Activated CD4-positive, CD25-positive, alpha-beta regulatory T cell (primary cell): Measurements from ENCODE around the gene TKFC.
A peak's percentile ranks its signal among the peaks of the same experiment; 100 is the strongest.

Experiments
- DNase-seq, 4 experiments: peaks; one replicate each; lab custom pipeline; 2025; lab: John Stamatoyannopoulos, UW

The TKFC gene, protein sequence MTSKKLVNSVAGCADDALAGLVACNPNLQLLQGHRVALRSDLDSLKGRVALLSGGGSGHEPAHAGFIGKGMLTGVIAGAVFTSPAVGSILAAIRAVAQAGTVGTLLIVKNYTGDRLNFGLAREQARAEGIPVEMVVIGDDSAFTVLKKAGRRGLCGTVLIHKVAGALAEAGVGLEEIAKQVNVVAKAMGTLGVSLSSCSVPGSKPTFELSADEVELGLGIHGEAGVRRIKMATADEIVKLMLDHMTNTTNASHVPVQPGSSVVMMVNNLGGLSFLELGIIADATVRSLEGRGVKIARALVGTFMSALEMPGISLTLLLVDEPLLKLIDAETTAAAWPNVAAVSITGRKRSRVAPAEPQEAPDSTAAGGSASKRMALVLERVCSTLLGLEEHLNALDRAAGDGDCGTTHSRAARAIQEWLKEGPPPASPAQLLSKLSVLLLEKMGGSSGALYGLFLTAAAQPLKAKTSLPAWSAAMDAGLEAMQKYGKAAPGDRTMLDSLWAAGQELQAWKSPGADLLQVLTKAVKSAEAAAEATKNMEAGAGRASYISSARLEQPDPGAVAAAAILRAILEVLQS

DNA sequence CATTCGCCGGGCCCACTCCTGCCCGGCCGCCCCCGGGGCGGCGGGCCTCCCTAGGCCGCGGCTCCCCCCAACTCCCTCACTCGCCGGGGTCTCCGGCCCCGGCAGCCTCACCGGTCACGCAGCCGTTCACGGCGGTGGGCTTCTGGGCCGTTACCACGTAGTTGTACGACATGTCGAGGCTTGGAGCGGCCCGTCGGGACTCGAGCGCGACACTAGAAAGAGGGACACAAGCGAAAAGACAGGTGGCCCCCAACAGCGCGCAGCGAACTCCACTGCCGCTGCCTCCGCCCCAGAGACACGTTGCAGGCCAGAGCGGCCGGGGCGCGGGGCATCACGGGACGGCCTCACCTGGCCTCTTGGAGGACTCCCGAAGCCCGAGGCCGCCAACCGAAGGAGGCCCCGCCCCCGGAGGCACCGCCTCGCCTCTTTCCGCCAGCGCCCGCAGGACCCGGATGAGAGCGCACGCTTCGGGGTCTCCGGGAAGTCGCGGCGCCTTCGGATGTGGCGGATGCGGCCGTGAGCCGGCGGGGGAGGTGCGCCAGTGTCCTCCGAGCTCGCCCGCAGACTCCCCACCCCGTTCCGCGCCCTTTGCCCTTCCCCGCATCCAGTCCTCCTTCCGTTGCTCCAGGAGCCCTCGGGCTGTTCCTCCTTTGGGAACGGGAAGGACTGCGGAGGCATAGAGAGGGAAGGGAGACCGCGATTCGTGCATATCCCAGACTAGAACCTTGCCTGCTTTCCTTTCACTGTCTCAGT, at the start of gene TKFC, which contains the start of gene DDB1:
Gene TKFC, plus strand, starts transcription at position 432 of the 753 bp plus-strand sequence. CDS start 1,501 bp downstream, outside the sequence.
Gene DDB1, minus strand, starts transcription at position 309 of the 753 bp plus-strand sequence. Its CDS starts 137 bp downstream, at position 172.
- peak; percentile 92 to 98 (median 96) for DNase-seq

DNA sequence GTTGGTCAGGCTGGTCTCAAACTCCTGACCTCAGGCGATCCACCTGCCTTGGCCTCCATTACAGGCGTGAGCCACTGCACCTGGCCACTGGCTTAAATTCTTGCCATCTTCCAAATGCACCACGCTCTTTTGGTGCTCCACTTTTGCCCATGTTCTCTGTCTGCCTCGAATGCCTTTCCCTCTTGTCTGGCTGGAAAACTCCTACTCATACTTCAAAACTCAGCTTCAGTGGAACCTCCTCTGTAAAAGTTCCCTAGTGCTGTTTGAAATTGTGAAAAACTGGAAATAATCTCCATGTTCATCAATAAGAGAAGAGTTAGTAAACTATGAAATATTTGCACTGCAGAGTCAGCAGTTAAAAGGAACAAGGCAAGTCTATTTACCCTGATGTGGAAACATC, 49.4 kb upstream of the TKFC start:
- no peak for DNase-seq

DNA sequence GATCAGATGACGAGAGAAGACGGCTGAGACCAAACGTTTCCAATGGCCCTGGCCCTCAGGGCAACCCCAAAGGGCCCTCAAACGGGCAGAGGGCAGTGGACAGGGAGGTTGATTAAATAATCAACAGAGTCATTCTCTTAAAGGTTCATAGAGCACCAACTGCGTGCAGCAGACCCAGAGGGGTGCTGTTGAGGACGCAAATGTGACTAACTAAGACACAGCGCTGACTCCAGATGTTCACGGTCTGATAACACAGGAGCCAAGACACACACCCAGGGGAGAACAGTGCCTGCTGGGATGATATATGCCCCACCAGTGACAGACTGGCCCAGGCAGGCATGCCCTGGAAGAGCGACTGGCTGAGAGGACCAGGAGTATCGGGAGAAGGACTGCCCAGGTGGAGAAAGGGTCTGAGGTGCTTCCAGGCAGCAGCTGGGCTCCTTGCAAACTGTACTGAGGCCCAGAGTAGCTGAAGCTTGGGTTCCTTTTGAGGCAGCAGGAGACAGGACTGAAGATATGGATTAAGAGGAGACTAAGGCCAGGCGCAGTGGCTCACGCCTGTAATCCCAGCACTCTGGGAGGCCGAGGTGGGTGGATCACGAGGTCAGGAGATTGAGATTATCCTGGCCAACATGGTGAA, 45.6 kb upstream of the TKFC start:
- no peak for DNase-seq

DNA sequence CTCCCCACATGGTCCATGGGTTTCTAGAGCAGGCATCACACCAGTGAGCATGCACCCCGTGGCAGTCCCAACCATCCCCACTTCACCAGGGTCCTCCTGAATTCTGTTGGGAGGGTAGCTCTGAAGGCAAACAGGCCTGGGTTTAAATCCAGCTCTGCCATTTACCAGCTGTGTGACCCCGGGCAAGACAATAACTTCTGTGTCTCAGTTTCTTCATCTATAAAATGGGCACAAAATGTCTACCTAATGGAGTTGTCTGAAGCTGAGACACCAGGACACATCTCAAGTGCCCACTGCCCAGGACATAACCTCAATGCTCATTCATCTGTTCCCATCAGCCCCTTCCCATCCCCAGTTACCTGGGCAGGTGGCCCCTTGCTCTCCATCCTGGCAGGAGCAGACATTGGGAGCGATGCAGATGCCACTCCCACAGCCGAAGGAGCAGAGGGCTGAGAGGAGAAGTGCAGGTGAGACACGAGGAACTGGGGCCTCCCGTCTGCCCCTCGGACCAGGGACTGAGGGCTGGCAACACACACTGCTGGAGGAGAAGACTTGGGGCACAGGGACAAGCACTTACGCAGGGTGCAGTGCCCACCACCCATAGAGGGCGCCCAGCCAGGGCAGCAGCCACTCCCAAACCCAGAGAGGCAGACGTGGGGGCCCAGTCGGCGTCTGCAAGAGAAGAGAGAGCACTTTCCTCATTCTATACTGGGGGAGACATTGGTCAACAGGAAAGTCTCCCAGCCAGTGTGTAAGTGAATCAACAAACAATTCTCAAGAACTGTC, 41.9 kb upstream of the TKFC start:
- DNase-seq = no peak

DNA sequence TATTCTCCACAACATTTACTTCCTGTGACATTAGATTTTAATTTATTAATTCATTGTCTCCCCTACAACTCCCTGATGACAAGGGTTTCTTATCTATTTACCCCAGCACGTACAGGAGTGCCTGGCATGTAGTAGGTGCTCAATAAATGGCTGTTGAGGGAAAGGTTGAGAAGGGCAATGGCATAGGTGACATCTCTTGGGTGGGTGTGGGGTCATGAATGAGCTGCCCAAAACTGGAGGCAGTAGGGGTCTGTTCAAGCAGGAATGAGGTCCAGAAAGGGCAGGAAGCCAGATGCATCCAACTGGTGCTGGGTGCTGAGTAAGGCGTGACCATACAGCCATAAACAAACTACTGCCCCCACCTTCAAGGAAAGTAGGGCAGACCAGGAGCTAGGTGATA, 40.7 kb upstream of the TKFC start:
- no peak for DNase-seq

DNA sequence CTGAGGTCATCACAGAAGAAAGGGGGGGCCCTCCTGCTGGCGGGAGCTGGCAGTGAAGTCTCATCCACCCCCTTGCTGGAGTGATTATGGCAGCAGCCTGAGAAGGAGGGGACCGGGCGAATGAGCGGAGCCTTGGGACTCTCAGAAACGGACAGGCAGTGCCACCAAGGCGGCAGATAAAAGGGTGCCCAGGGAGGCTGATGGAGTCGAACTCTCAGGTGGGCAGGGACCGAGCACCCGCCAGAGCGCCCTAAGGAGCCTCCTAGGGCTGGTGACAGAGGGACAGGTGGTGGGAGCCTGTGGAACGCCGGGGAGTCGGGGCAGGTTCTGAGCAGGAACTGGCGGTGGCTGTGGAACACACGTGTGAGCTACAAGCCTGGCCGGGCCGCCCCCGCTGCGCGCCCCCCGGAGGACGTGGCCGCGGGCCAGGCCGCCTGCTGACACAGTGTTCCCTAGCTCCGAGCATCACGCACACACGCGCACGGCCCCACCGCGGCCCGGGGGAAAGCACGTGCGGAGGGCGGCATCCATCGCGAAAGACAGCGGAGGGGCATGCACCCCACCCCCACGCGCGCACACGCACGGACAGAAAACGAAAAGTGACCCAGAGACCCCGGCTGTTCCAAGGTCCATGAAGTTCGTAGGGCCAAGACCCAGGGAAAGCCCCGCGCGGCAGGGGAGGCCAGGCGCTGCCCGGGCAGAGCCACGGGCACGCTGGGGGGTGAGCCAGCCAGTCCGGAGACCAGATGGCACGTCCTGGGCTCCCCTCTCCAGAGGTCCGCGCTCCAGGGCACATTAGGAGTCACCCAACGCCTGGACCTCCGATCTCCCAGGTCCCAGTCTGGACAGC, 38.9 kb upstream of the TKFC start:
- peak in 2 of 4 experiments; percentile 18 to 41 for DNase-seq

DNA sequence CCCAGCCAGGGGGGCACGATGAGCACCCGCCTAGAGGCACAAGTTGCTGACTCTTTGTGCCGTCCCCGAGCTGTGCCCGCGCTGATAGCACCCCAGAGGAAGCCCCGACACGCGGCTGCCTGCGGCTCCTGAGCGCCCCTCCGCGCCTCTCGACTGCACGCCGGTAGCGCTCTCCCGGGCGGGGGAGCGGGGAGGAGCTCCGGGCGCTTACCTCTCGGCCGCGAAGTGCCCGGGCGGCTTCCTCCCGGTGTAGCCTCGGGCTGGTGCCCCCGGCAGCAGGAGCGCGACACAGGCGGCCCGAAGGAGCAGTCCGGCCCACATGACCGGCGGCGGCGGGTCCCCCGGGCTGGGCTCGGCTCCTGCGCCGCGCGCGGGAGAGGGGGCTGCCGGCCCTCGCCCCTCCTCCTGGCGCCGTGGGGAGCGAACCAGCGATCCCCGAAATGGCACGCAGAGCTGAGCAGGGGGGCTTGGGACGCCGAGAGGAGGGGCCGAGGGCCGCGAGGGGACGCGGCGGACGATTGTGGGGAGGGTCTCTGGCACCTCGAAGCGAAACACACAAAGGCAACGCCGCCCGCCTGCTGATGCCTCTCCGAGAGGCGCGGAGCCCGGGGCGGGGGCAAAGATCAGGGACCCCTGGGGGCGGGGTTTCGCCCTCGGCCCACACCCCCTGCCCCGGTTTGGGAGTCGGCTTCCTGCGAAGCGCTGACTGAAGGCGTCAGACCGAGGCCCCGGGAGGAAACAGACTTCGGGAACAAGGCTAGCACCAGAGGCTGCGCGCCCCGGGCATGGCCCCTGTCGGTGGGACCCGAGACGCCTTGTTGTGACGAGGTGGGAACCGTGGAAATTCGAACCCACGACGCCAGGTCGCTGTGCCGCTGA, 38.1 kb upstream of the TKFC start, which contains the start of gene VWCE:
Gene VWCE, minus strand, starts transcription at position 600 of the 879 bp plus-strand sequence. Its CDS starts 279 bp downstream, at position 321.
- peak; percentile 35 to 47 (median 39) for DNase-seq

DNA sequence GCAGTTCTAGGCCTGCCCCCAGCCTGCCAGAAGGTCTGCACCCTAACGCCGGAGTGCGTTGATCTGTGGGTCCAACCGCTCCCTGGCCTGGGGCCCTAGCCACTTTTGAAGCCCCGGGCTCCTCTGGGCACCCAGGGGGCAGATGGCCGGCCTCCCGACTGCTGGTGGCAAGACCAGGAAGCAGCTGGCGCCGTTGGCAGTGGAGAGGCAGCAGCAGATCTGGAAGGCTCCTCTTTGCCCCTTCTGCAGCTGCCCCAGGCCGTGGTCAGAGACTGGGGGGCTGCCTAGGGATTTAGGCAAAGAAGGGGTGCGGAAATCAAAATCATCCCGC, 37.5 kb upstream of the TKFC start:
- no peak for DNase-seq

DNA sequence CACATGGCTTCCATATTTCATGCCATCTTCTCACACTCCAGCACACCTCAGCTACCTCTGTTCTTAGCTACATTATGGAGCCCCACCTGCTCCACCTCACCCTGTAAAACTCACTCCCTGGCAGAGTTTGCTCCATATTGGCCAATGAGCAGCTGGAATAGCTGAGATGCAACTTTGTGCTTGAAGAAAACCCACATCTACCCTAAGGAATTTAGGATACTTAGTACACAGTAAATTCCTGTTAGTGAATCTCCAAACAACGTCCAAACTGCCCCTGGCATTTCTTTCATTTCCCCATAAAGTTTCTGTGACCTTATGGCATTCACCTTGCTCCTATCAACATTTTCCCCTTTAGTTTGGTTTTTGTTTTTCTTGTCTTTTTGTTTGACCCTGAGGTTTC, 35.7 kb upstream of the TKFC start:
- no peak for DNase-seq

DNA sequence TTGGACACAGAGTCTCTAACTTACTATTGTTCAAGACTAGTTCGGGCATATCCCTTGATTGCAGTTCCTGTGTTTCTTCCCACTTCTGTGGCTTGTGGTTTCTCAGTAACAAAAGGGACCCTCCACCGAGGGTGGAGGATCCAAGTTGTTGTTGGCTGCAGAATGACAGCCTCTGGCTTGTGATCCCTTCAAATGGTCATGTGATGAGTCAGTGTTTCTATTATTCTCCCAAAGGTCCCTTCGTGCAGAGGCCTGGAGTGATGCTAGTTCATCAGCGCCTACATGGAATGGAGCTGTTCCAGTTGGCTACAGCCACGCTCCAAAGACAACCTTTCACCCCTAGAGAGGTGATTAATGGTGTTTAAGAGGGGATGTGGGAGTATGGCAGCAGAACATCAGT, 35.3 kb upstream of the TKFC start:
- DNase-seq = no peak

DNA sequence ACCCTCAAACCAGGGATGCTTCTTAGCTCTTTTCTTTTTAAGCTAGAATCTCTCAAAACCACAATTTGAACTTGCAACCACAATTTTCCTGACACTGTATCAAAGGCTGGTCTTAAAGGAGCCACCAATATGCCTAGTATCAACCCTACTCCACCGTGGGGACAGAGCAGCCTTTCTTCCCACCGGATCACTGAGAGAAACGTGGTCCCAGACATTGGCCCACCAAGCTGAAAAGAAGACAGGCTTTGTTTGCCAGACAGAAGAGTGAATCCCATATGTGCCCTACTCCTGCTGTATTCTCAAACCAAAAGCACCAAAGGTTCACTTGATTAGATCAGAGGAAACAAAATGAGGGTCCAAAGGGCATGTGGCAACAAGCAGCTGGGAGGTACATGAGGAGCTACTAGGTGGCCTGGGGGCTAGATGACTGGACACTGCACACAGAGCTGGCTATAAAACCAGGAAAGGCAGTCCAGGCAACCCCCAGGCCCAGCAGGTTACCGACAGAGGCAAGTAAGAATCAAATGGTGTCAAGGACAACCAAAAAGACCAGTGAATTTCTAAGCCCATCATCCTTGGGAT, 34.3 kb upstream of the TKFC start:
- DNase-seq = no peak

DNA sequence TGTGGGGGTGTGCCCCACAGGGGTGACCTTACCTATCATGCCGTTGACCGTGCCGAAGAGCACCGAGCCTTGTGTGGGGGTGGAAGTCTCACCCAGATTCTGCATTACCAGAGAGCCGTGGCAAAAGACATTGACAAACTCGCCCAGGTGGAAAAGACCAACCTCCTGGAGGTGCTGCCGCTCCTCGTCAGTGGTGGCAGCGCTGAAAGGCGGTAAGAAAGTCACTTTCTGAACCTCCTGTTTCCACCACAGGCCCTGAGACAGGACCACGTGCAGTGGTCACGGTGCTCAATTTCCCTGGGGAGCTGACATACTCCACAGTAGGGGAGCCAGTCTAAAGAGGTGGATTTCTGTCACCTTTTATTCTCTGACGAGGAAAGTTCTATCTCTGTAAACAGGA, 30.5 kb upstream of the TKFC start:
- DNase-seq = no peak

DNA sequence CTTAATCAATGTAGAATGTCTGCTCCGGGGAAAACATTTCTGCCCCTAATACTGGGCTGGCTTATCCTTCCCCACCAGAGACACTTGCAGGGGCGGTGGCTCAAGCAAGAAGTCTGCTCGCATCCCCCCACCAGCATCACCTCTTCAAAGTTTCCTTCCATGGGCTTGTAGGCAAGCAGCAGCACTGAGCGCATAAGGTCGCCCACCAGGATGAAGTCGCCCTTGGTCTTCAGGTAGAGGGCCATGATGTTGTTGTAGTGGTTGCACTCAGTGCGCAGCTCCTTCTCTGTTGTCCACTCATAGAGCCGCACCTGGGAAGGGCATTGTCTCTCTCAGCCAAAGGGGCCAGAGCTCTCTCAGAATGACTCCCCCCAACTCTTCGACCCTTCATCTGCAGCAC, 29.3 kb upstream of the TKFC start:
- DNase-seq = no peak

DNA sequence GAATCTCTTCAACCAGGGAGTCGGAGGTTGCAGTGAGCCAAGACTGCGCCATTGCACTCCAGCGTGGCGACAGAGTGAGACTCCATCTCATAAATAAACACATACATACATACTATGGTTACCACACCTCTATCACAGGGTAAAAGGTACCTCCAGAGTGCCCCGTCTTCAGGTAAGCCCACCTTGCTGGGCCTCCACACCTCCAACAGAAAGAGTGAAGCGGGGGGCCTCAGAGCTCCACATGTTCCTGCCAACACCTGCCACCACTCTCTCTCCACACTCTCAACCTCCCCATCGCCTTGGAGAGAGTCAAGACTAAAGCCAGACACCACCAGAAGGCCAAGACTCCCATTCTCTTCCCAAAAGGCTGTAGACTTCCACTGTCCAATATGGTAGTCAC, 27.6 kb upstream of the TKFC start:
- DNase-seq = no peak

DNA sequence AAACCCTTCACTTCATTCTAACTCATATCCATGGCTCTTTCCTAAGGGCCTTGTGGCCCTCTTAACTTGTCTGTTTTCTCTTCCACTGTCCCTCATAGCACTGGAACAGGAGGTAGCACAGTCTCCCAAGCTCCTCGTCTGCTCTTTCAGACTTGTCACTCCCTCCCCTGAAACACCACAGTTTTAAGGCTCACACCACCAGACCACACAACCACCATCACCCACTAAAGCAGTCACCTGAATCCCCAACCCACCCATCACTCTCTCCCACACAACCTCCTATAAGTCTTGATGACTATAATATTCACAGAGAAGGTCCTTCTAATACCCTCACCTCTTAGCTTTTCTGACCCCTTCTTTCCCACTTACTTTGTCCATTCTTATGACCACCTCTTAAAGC, 26.8 kb upstream of the TKFC start:
- no peak for DNase-seq

DNA sequence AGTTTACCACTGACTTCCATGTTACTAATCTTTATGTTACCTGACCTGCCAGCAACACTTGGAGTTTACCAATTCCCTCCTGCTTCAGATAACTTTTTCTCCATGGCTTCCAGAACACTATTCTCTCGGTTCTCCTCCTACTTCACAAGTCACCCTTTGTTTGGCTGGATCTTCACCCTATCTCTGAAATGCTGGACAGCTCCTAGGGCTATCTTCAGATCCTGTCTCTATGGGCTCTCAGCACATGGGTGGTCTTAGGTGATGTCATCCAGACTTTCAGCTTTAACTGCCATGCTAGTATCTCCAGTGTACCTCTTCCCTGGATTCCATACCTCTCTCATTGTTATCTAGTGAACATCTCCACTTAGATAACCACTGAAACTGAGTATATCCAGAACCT, 25.7 kb upstream of the TKFC start:
- DNase-seq = no peak

DNA sequence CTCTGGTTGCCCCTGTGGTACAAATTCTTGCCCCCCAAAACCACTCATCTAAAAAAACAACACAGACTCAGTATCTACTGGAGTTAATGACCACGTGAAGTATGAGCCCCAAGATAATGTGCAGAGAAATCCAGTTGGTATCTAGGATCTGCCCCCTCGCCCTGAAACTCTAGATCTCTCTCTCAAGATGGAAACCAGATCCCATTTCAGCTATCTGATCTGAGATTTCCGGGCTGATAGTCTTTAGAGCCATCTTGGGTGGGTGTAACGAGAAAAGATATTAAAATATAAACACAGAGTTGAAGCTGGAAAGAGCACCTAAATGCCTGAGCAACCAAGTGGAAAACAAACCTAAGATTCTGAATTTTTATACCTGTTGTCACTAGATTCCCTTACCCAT, 23.9 kb upstream of the TKFC start:
- DNase-seq = no peak

DNA sequence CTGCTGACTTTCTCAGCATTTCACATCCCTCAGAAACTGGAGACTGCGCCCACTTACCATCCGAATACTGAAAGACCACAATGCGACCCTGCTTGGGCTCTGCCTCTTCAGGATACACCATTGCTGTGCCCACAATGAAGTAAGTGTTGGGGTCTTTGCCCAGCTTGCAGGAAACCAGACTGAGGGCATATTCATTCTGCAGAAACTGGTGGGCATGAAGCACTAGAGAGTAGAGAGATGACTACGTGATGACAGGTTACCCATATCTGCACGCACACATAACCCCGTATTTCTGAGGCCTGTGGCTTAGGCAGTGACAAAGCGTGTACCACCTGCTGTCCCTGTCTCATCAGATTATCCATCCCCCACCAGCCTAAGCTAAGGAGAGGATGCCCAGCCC, 23.3 kb upstream of the TKFC start:
- no peak for DNase-seq

DNA sequence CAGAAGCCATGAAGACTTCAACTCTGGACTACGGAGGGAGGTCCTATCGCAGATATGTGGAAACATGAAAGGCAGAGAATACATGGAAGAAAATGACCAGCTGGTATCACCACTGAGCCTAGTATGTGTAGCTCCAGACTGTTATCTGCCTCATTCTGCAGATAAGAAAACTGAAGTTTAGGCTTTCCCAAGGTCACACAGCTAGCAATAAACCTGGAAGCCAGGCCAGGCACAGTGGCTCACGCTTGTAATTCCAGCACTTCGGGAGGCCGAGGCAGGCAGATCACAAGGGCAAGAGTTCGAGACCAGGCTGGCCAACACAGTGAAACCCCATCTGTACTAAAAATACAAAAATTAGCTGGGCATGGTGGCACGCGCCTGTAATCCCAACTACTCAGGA, 22.3 kb upstream of the TKFC start:
- no peak for DNase-seq
